ENCODE data around the gene MT1A. TPM values are rescaled to one million over a fixed set of nuclear protein-coding genes. Genes with fewer than 3 reads are reported as not detected.

The MT1A gene
- not detected in 2 replicates for total RNA-seq (2014; rRNA removed; shearing (Covaris generic))

DNA sequence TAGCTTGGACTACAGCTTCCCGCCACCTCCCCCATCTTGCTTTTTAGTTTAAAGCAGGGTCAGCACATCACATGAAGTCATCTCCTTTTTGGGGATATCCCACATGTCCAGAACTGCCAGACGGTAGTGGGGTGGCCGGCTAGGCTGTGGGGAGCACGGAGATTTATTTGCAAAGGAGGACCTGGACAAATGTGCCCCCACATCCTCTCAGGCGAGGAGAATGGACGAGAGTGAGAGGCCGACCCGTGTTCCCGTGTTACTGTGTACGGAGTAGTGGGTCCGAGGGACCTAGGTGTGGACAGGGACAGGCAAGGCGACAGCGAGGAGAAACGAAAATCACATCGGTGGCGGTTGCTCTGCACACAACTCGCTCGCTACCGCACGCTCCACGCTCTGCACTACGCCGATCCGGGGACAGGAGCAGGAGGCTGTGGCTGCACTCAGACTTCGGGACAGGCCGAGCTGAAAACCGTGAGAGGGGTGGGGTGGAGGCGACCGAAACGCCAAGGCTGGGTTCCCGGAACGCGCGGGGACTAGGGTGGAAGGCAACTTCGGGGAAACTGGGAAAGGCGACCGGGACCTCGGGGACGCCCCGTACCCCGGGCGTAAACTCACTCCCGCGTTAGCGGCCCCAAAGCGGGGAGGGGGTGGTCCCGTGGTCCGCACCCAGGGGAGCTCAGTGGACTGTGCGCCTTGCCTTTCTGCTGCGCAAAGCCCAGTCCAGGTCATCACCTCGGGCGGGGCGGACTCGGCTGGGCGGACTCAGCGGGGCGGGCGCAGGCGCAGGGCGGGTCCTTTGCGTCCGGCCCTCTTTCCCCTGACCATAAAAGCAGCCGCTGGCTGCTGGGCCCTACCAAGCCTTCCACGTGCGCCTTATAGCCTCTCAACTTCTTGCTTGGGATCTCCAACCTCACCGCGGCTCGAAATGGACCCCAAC is at the start of gene MT1A:
TSS of gene MT1A (plus strand) at position 853 of the 937 bp plus-strand sequence. CDS start at position 926, 73 bp downstream.
- DNase-seq = no peak
- Histone ChIP-seq H3K27me3 (peaks cover 4% of the 10 kb centered on the region), H3K4me3 (no peak within 1 kb of the TSS), H3K9me3 (replicated peaks) (no peaks in the 10 kb centered on the region), H3K27ac (no peak within 1 kb of the TSS), H3K36me3 (no peaks in the 10 kb centered on the region), H3K4me1 (no peaks in the 10 kb centered on the region)

DNA sequence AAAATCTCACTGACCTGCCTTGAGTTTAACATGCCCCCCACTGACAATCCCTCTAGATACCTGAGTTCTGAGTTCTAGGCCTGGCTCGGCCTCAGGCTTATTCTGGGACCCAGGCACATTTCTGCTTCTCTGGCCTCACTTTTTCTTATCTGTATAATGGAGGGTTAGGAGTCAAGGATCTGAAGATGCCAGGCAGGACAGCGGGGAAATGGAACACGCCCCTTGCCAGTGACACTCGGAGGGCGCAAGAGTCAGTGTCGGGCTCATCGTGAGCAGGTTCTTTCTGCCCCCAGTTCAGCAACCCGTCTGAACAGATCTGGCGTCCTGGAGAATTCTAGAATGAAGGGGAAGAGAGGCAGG is 49.7 kb upstream of the MT1A start:
- Histone ChIP-seq H3K27me3 (0 out of 2 replicates have a peak, but pooled peaks cover 3% of the 10 kb centered on the region), H3K36me3 (no peaks in the 10 kb centered on the region)

DNA sequence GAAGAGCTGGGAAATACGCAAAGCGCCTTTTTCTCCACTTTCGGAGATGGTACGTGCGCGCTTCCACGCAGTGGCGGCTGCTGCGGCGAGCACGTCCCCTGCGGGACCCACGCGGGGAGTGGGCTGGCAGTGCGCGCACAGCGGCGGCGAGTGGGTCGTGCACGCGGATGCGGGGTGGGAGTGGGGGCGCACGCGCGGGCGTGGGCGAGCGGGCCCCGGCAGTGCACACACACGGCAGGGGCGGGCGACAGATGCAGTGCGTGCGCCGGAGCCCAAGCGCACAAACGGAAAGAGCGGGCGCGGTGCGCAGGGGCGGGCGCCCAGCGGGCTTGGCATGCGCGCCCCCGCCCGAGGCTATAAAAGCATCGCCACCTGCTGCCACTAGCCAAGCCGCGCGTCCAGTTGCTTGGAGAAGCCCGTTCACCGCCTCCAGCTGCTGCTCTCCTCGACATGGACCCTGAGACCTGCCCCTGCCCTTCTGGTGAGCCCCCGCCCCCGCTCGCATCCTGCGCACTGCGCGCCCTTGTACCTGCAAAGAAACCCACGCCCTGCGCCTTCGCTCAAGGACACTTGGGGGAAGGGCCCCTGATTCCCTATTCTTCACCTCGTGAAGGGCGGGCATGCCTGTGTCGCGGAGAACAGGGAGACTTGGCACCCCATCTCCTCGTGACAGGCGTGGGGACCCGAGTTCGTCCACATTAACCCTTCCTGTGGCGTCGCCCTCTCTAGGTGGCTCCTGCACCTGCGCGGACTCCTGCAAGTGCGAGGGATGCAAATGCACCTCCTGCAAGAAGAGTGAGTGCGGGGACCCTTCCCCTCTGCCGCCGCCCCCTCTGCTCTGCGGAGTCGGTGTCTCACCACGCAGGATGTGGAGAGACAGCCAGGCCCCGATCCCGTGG is 49.1 kb upstream of the MT1A start, which contains the start of gene MT3:
TSS of gene MT3 (plus strand) at position 388 of the 899 bp plus-strand sequence. CDS start at position 451, 63 bp downstream.
- DNase-seq = no peak
- Histone ChIP-seq H3K36me3 (no peaks in the 10 kb centered on the region), H3K4me3 (no peak within 1 kb of the TSS), H3K9me3 (replicated peaks) (no peaks in the 10 kb centered on the region), H3K27ac (no peak within 1 kb of the TSS), H3K27me3 (no peaks in the 10 kb centered on the region), H3K4me1 (no peaks in the 10 kb centered on the region)

More for the DNA sequence above, 49.7 kb upstream of the MT1A start:
- no peak for DNase-seq
- Histone ChIP-seq H3K27ac (no peak overlapping the region), H3K9me3 (replicated peaks) (no peaks in the 10 kb centered on the region), H3K4me3 (no peak overlapping the region), H3K4me1 (no peaks in the 10 kb centered on the region)

DNA sequence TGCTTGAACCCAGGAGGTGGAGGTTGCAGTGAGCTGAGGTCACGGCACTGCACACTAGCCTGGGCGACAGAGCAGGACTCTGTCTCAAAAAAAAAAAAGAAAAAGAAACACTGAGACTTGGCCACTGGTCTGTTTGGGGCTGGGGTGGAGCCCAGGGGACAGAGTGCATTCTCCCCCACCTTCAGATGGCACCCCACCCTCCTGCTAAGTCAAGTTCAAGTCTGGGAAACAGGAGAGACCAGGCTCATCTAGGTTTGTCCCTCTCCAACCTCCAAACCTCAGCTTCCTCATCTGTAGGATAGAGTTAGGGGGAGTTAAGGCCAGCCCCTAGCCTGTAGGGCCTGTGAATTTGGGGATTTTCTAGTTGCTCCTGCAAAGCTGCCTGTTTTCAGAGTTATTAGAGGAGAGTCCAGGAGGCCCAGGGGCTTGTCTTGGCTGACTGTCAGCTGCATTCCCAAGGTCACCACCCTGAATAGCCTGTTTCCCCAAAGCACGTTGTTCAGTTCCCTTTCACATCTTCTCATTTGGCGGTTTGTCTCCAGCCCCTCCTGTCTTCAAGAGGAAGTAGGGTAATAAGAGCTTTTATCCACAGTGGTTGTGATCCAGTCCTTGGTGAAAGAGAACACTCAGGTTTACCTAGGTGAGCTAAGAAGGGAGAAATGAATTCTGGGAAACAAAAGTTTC is 46.9 kb upstream of the MT1A start:
- Histone ChIP-seq H3K9me3 (replicated peaks) (no peaks in the 10 kb centered on the region), H3K36me3 (no peaks in the 10 kb centered on the region), H3K4me1 (no peaks in the 10 kb centered on the region), H3K4me3 (no peak overlapping the region), H3K27me3 (no peaks in the 10 kb centered on the region), H3K27ac (no peak overlapping the region)
- DNase-seq = no peak

DNA sequence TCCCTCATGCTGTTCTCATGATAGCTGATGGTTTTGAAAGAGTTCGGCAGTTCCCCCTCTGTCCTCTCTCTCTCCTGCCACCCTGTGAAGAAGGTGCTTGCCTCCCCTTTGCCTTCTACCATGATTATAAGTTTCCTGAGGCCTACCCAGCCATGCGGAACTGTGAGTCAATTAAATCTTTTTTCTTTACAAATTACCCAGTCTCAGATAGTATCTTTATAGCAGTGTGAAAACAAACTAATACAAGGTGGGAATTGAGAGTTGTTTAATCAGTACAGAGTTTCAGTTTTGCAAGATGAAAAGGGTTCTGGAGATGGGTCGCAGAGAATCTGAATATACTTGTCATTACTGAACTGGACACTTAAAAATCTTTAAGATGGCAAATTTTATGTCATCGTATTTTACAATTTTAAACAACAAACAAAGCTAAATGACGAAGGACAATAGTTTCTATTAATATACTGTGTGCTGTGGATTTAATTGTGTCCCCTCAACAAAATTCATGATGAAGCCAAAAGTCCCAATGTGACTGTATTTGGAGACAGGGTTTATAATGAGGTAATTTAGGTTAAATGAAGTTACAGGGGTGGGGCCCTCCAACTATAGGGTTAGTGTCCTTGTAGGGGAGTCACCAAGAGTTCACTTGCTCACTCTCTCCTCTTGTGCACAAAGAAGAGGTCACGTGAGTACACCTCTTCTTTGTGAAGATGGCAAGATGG is 44.7 kb upstream of the MT1A start:
- Histone ChIP-seq H3K4me1 (no peaks in the 10 kb centered on the region), H3K27ac (no peak overlapping the region), H3K36me3 (no peaks in the 10 kb centered on the region), H3K9me3 (replicated peaks) (no peaks in the 10 kb centered on the region), H3K4me3 (no peak overlapping the region), H3K27me3 (no peaks in the 10 kb centered on the region)
- DNase-seq = no peak

DNA sequence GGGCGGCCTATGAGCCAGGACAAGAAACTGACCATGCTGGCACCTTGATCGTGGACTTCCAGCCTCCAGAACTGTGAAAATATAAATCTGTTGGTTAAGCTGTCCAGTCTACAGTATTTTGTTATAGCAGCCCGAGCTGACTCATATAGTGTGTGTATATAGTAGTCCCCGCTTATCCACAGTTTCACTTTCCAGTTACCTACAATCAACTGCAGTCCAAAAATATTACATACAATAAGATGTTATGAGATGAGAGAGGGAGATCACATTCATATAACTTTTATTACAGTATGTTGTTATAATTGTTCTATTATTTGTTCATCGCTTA is 44.2 kb upstream of the MT1A start:
- Histone ChIP-seq H3K9me3 (replicated peaks) (no peaks in the 10 kb centered on the region), H3K4me1 (no peaks in the 10 kb centered on the region), H3K36me3 (no peaks in the 10 kb centered on the region), H3K4me3 (no peak overlapping the region), H3K27me3 (no peaks in the 10 kb centered on the region), H3K27ac (no peak overlapping the region)
- DNase-seq = no peak

DNA sequence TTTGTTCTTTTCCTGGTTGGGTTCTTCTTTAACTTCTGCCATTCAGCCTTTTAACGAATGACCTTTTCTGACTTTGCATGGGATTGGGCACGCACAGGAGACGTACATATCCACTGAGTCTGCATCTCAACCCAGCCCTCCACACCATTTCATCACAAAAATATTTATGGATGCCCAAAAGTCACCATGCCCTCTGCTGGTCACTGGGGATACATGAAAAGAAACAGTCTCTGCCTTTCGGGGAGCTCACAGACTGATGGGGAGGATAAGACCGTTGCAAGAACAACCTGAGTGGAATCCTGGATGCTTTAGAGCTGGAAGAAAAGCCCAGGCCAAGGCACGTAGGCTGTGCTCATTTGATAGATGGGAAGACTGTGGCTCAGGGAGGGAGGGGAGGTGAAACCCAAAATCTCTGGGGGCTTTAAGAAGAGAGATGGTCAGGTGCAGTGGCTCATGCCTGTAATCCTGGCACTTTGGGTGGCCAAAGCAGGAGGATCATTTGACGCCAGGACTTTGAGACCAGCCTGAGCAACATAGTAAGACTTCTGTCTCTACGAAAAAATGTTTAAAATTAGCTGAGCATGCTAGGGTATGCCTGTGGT is 38.0 kb upstream of the MT1A start:
- Histone ChIP-seq H3K27me3 (no peaks in the 10 kb centered on the region; the same call in 1 of the 2 replicates), H3K4me3 (no peak overlapping the region)
- peak; percentile 39 to 69 for DNase-seq

DNA sequence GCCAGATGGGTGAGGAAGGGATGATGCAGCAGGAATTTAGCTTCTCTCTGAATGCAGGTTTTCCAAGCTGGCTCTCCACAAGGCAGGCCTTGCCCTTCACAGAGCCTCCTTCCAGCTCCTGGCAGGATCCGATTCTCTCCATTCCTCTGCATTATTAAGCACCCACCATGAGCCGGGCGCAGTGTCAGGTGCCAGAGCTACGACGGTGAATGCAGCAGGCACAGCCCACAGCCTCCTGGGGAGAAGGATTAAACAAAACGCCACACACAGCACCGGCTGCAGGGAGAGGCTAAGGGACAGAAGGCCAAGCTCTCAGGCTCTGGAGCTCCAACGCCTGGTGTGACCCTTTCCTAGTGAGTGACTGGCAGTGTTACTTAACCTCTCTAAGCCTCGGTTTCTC is 37.1 kb upstream of the MT1A start:
- Histone ChIP-seq H3K9me3 (replicated peaks) (no peaks in the 10 kb centered on the region), H3K27me3 (no peaks in the 10 kb centered on the region; the same call in 1 of the 2 replicates), H3K27ac (no peak overlapping the region), H3K4me3 (no peak overlapping the region), H3K4me1 (no peaks in the 10 kb centered on the region), H3K36me3 (no peaks in the 10 kb centered on the region)
- peak in 1 of 2 experiments; percentile 24 for DNase-seq

More for the DNA sequence above, 38.0 kb upstream of the MT1A start:
- Histone ChIP-seq H3K9me3 (replicated peaks) (no peaks in the 10 kb centered on the region), H3K36me3 (no peaks in the 10 kb centered on the region), H3K4me1 (no peaks in the 10 kb centered on the region), H3K27ac (no peak overlapping the region)

DNA sequence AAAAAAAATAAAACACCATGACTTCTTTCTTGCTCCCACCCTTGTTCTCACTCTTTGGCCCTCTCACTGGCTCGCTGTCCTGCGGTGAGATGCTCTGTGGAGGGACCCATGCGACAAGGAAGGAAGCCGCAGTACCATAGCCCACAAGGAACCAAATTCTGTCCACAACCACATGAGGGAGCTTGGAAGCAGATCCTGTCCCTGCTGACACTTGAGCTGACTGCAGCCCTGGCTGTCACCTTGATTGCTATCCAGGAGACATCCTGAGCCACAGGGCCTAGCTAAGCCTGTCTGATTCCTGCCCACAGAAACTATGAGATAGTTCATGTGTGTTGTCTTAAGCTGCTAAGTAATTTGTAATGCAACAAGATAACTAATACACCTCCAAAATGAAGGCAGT is 34.9 kb upstream of the MT1A start:
- Histone ChIP-seq H3K4me3 (no peak overlapping the region), H3K27ac (no peak overlapping the region), H3K9me3 (replicated peaks) (no peaks in the 10 kb centered on the region), H3K27me3 (no peaks in the 10 kb centered on the region; the same call in 1 of the 2 replicates), H3K4me1 (peaks cover 15% of the 10 kb centered on the region), H3K36me3 (no peaks in the 10 kb centered on the region)
- peak in 1 of 2 experiments; percentile 52 for DNase-seq

DNA sequence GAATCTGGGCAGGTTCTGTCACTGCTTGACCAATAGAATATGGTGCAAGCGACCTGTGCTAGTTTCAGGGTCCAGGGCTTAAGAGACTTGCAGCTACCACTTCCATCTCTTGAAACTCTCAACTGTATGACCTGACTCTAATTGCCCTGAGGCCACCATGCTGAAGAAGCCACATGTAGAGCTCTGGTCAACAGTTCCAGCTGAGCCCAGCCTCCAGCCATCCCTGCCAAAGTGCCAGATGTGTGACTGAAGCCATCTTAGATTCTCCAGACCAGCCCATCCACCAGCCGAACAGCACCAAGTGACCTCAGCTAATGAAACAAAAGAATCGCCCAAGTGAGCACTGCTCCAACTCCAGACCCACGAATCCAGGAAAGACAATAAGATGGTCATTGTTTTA is 33.5 kb upstream of the MT1A start:
- no peak overlapping the region for H3K27ac ChIP-seq
- H3K27me3 ChIP-seq = no peaks in the 10 kb centered on the region; the same call in 1 of the 2 replicates
- H3K4me3 ChIP-seq = no peak overlapping the region
- no peaks in the 10 kb centered on the region for H3K9me3 ChIP-seq (replicated peaks)
- peaks cover 16% of the 10 kb centered on the region for H3K4me1 ChIP-seq
- H3K36me3 ChIP-seq = no peaks in the 10 kb centered on the region
- no peak for DNase-seq

DNA sequence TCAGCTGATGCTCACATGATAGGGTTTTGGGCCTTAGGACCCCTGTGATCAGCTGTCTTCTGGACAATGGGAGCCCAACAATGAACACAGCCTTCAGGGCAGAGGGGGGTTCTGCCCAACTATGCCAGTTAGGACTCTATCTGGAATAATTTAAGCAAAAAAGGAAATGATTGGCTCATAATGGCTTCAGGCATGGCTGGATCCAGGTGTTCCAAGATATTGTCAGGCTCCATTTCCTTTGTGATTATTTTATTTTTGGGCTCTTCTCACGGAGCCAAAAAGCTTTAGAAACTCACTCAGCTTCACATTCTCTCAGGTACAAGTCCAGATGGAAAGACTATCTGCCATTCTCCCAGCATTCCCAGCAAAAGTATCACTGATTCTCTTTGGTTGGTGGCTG is 33.0 kb upstream of the MT1A start:
- Histone ChIP-seq H3K27ac (no peak overlapping the region), H3K9me3 (replicated peaks) (no peaks in the 10 kb centered on the region)
- DNase-seq = no peak

DNA sequence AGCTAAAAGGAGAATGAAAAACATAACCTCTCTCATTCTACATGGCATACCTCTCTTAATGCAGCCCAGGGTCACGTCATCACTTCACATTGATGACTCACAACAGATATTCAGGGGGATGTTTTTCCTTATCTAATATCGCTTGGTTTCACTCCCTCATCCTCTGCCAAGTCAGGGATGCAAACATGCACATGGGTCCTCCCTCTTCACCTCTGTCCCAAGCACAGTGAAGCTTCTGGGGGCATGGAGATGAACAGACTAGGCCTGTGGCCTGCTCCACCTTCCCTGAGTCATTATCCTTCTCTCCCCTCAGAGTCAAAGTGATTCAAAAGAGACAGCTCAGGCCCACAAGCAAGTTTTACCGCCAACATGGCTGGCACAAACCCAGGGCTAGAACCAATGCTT is 32.4 kb upstream of the MT1A start:
- no peaks in the 10 kb centered on the region for H3K9me3 ChIP-seq (replicated peaks)
- DNase-seq = no peak
- no peak overlapping the region for H3K27ac ChIP-seq
- no peaks in the 10 kb centered on the region; the same call in 1 of the 2 replicates for H3K27me3 ChIP-seq
- H3K4me1 ChIP-seq = peaks cover 27% of the 10 kb centered on the region
- no peak overlapping the region for H3K4me3 ChIP-seq
- H3K36me3 ChIP-seq = no peaks in the 10 kb centered on the region

More for the DNA sequence above, 33.0 kb upstream of the MT1A start:
- Histone ChIP-seq H3K4me1 (peaks cover 21% of the 10 kb centered on the region), H3K4me3 (no peak overlapping the region), H3K36me3 (no peaks in the 10 kb centered on the region), H3K27me3 (no peaks in the 10 kb centered on the region; the same call in 1 of the 2 replicates)

DNA sequence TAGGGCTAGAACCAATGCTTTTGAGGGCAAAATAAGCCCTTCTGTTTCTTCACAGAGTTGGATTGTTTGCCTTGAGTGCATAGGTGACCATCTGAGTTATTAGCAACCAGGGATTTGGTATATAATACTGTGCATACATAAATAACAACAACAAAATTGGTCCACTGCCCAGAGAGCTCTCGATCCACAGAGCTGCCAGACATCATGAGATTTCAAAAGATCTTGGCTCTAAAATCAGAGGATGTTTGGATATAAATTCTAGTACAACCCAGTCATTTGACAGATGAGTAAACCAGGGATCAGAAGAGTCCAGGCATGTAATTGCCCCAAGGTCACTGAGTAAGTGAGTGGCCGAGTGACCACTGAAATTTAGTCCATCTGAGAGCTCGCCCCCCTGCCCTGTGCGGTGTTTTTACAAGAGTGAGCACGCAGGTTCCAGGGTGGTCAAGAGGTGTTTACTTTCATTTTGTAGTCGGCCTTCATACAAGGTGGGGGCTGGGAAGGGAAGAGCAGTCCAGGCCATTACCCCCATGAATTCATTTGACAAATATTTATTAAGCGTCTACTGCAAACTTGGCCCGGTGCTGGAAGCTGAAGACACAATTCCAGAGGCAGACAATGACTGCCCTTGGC is 31.9 kb upstream of the MT1A start:
- Histone ChIP-seq H3K27ac (peak overlapping the region; percentile 89), H3K9me3 (replicated peaks) (no peaks in the 10 kb centered on the region), H3K4me3 (peak overlapping the region; percentile 28), H3K27me3 (no peaks in the 10 kb centered on the region; the same call in 1 of the 2 replicates), H3K36me3 (no peaks in the 10 kb centered on the region), H3K4me1 (peaks cover 32% of the 10 kb centered on the region)
- DNase-seq = no peak

Data from SJCRH30 (cell line).